Activated CD4-positive, alpha-beta T cell treated with anti-CD3 and anti-CD28 coated beads for 4 hours (primary cell): ENCODE results near the gene PPM1H.
"Not testable (repeated sequence)": the region's sequence is repeated elsewhere in the genome, so short reads cannot be mapped to it uniquely, and the experiment has no call there.

Experiments used
- DNase-seq, 2 donors: peaks; one replicate each; pipeline ENCODE4 v3.0.0-alpha.2; 2020

PPM1H gene

GRCh38 chr12:62907561-62907960 is 27.4 kb downstream of the PPM1H start:
- DNase-seq: no peak

DNA sequence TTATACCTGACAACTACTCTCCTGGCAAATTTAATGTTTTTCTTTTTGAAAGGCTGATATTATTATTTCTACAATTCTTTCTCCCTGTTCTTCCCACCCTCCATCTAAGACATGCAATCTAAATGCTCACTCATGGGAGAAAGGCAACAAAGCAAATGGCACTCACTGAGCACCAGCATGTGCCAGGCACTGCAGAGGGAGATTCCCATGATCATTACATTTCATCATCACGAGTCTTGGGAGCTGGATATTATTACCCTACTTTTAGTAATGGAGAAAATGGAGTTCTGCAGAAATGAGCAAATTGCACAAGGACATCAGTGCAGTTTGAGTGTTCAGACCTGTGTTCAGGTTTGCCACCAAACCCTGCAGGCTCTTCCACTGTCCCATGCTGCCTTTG is 27.9 kb downstream of the PPM1H start:
- no peak for DNase-seq

DNA sequence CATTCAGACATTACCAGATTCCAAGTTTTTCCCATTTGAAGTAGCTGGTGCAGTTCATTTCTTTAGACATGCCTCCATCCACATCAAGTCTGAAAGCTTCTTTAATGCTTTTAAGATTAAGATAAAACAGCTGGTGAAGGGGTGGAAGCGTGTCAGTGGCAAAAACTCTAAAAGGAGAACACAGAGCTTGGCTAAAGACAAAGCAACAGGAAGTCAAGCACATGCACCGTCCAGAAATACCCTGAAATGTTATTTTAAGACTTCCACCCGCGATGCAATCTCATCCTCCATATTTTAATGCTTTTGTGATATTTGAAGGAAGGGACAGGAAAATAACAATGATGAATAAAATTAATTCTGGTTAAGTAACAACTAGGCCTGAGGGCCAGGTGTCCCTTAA is 31.8 kb downstream of the PPM1H start:
- no peak for DNase-seq

DNA sequence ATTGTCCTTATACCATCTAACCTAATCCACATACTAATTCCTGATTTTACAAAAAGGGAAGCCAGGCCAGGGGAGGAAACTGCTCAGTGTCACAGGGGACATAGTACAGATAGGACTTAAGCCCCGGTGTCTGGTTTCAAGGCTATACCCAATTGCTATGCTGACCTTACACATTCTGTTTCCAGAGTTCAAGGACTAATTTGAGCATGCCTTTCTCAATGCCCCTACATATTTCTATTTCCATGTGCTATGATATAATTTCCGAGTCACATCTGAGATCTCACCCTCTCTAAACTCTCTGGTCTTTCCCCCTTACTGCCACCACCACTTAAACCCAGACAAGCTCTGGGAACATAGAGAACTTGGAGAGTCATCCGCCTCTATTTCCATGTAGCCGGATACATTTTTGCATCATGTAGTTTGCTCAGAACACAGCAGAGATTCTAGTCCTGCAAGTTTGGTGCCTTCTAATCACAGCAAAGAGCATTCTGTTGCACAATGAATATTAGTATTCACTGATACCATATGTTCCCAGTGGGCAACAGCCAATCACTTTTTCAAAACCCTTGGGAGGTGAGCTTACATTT is 34.2 kb downstream of the PPM1H start:
- DNase-seq: no peak

- no peak for DNase-seq
Observed at GRCh38 chr12:62899568-62900390, 35.2 kb downstream of the PPM1H start.

GRCh38 chr12:62898526-62898925 is 36.4 kb downstream of the PPM1H start:
- DNase-seq: no peak

DNA sequence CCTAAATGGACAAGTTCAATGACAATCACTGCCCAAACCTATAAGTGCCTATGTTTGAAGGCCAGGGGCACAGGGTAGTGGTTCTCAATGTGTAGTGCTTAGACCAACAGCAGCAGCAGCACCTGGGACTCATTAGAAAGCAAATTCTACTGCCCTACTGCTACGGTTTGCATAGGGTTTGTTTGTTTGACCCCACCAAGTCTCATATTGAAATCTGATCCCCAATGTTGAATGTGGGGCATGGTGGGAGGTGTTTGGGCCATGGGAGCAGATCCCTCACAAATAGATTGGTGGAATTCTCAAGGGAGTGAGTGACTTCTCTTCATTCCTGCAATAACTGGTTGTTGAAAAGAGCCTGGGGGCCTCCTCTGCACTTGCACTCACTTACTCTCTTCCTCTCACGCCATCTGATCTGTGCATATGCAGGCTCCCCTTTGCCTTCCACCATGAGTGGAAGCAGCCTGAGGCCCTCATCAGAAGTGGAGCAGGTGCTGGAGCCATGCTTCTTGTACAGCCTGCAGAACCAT is 39.5 kb downstream of the PPM1H start:
- no peak for DNase-seq

- no peak for DNase-seq
Observed at GRCh38 chr12:62893276-62893675, 41.7 kb downstream of the PPM1H start.

DNA sequence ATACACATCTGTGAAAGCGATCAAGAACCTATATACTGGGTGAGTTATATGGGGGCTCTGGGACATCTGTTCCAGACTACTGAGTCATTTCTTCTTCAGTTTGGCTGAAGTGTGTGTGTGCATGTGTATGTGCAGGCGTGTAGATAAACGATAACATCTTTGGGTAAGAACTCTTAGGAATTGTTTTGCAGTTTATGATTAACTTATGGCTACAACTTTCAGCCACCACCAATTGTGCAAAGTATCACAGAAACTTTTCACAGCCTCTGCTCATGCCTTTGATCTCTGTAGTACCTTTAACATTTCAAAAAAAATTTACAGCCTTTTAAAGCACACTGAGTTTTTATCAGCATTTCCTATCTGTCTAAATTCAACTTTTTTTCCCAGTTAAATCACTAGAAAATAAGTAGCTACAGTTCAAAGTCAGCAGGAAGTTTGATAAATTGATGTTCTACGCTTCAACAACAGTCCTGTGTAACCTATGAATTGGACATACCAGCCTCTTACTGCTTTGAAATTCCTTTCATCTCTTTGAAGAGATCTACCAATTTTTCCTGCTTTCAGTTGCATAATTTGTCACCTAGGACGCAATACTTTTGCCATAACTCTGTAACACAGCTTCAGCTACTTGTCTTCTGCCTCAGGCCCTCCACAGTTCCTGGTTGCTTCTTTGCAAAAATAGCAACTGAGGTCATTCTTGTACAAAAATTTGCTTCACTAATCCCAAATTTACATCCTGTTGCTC is 43.0 kb downstream of the PPM1H start:
- no peak for DNase-seq

GRCh38 chr12:62888454-62889110 is 46.4 kb downstream of the PPM1H start:
- no peak for DNase-seq

- DNase-seq: no peak
Observed at GRCh38 chr12:62886796-62887195, 48.2 kb downstream of the PPM1H start.

GRCh38 chr12:62885242-62885641 is 49.7 kb downstream of the PPM1H start:
- DNase-seq: no peak

DNA sequence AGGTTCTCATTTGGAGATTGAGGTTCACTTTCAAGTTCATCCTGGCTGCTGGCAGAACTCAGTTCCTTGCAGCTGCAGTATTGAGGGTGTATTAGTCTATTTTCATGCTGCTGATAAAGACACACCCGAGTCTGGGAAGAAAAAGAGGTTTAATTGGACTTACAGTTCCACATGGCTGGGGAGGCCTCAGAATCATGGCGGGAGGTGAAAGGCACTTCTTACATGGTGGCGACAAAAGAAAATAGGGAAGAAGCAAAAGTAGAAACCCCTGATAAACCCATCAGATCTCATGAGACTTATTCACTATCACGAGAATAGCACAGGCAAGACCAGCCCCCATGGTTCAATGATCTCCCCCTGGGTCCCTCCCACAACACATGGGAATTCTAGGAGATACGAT is 50.1 kb downstream of the PPM1H start:
- DNase-seq: not testable (repeated sequence)

GRCh38 chr12:62882696-62883095 is 52.3 kb downstream of the PPM1H start:
- DNase-seq: no peak

DNA sequence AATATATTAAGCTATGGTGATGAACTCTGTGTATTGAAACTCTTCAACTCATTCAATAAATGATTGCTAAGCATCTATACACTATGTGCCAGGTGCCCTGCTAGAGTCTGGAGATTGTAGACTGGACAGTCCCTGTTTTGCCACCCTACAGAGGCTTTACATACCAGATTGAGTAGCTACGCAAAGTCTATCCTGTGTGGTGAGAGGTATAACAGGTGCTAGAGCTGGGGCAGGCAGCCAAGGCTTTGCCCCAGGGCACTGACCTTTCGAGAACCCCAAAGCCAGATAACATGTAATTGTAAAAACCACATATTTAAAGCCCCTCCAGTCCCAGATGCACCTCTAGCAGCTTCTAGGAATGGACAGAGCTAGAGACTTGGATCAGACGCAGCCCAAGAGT is 52.8 kb downstream of the PPM1H start:
- DNase-seq: no peak

- DNase-seq: no peak
Observed at GRCh38 chr12:62879691-62880090, 55.3 kb downstream of the PPM1H start.

GRCh38 chr12:62879228-62879627 is 55.7 kb downstream of the PPM1H start:
- not testable (repeated sequence) for DNase-seq

GRCh38 chr12:62878211-62878610 is 56.7 kb downstream of the PPM1H start:
- no peak for DNase-seq

GRCh38 chr12:62876938-62877548 is 57.9 kb downstream of the PPM1H start:
- no peak for DNase-seq

GRCh38 chr12:62873826-62874448 is 61.0 kb downstream of the PPM1H start:
- DNase-seq: no peak

DNA sequence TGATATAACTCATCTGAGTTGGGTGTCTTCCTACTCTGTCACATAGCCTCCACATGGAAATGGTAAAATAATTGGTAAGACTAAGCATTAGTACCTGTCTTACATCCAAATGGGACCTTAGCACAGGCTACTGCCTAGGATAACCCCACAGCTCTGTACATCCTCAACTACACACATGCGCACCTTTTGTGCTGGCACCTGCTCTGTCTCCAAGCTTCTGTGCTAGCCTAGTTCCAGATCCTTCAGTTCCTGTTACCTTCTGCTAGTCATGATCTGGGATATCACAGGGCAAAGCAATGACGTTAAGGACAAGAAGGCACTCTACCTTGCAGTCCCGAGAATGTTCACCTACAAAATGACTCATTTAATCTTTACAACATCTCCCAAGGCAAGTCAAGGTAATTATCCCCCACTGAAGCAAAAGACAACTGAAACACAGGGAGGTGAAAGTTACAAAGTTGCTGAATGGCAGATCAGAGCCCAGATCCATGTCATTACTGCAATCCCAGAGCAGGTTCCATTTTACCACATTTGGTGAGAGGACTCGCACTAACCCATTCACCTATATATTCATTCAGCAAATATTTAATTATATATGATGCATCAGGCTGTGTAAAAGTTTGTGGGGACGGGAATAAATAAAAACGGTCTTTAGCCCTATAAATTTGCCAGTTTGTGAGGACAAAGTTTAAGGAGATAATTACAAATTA is 61.7 kb downstream of the PPM1H start:
- no peak for DNase-seq

GRCh38 chr12:62868820-62869219 is 66.1 kb downstream of the PPM1H start:
- no peak for DNase-seq
